ENCODE data around the gene SEPTIN10.
A peak's percentile ranks its signal among the peaks of the same experiment; 100 is the strongest.
"Not testable (repeated sequence)": the region's sequence is repeated elsewhere in the genome, so short reads cannot be mapped to it uniquely, and the experiment has no call there.

SEPTIN10 gene

GRCh38 chr2:109601783-109602182 lies 12.0 kb downstream of the SEPTIN10 start:
- no peak for DNase-seq

- no peak for DNase-seq
These were observed 16.5 kb downstream of the SEPTIN10 start for GRCh38 chr2:109597283-109597682.

- DNase-seq: no peak
These were observed 18.1 kb downstream of the SEPTIN10 start for GRCh38 chr2:109595644-109596043.

GRCh38 chr2:109594246-109594885 lies 19.4 kb downstream of the SEPTIN10 start:
- no peak for DNase-seq

GRCh38 chr2:109592905-109593304 lies 20.9 kb downstream of the SEPTIN10 start:
- DNase-seq: no peak

GRCh38 chr2:109591206-109591605 lies 22.6 kb downstream of the SEPTIN10 start:
- DNase-seq: no peak

- no peak for DNase-seq
These were observed 27.1 kb downstream of the SEPTIN10 start for GRCh38 chr2:109586687-109587086.

GRCh38 chr2:109582928-109583895 lies 30.6 kb downstream of the SEPTIN10 start:
- DNase-seq: no peak

GRCh38 chr2:109577630-109578029 lies 36.1 kb downstream of the SEPTIN10 start:
- not testable (repeated sequence) for DNase-seq

- DNase-seq: no peak
These were observed 38.4 kb downstream of the SEPTIN10 start for GRCh38 chr2:109575373-109575772.

GRCh38 chr2:109563980-109564550 lies 49.7 kb downstream of the SEPTIN10 start:
- DNase-seq: no peak

GRCh38 chr2:109563288-109563687 lies 50.5 kb downstream of the SEPTIN10 start:
- no peak for DNase-seq

- no peak for DNase-seq
These were observed 51.3 kb downstream of the SEPTIN10 start for GRCh38 chr2:109562421-109562820.

GRCh38 chr2:109560265-109560664 lies 53.5 kb downstream of the SEPTIN10 start:
- DNase-seq: no peak

- no peak for DNase-seq
These were observed 55.5 kb downstream of the SEPTIN10 start for GRCh38 chr2:109558076-109558882.

GRCh38 chr2:109557309-109557708 lies 56.5 kb downstream of the SEPTIN10 start:
- DNase-seq: no peak

- DNase-seq: no peak
These were observed 58.3 kb downstream of the SEPTIN10 start for GRCh38 chr2:109555346-109555900.

- no peak for DNase-seq
These were observed 59.0 kb downstream of the SEPTIN10 start for GRCh38 chr2:109554758-109555157.

- no peak for DNase-seq
These were observed 64.7 kb downstream of the SEPTIN10 start for GRCh38 chr2:109549016-109549590.

- no peak for DNase-seq
These were observed 66.5 kb downstream of the SEPTIN10 start for GRCh38 chr2:109547280-109547679.

- DNase-seq: peak in 1 of 2 experiments; percentile 36
These were observed 67.7 kb downstream of the SEPTIN10 start for GRCh38 chr2:109545828-109546713.

Data from cerebellar nuclear complex (tissue), 1 donor.